RPMI7951 (cell line): ENCODE data around the gene MYOF. TPM values are rescaled to one million over a fixed set of nuclear protein-coding genes. Genes with fewer than 3 reads are reported as not detected.
A peak's percentile ranks its signal among the peaks of the same experiment; 100 is the strongest.
"Not testable (repeated sequence)": the region's sequence is repeated elsewhere in the genome, so short reads cannot be mapped to it uniquely, and the experiment has no call there.

Source experiments
- DNase-seq: peaks from one replicate; pipeline ENCODE4 v3.0.0-alpha.2; 2012; ENCODE audit warnings: low read depth
- total RNA-seq: library from RNA; depleted of rRNA; stranded (reverse); fragments of >200 nt; shearing (Covaris generic); gene quantifications from 2 replicates; pipeline ENCODE4 v1.2.3, GENCODE V29; 2014

The MYOF gene
- total RNA-seq, 1 experiment from 2014 or later, result 57.1 TPM

DNA sequence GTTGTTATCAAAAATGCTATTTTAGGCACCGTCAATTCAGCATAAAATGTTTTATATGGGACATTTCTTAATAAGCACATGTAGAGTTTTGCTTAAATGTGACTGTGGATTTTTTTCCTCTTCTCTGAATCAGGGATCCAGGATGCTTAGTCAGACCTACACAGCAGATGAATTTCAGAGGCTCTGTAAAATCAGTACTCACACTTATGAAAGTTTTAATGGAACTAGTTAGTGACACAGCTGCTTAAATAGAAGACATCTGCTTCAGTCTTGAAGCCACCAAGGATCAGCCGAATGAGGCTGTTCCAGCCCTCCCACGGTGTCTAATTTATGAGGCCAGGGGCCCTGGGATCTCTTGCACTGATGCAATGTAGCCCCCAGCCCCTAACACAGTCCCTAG lies 136.0 kb downstream of the MYOF start:
- DNase-seq, result no peak

DNA sequence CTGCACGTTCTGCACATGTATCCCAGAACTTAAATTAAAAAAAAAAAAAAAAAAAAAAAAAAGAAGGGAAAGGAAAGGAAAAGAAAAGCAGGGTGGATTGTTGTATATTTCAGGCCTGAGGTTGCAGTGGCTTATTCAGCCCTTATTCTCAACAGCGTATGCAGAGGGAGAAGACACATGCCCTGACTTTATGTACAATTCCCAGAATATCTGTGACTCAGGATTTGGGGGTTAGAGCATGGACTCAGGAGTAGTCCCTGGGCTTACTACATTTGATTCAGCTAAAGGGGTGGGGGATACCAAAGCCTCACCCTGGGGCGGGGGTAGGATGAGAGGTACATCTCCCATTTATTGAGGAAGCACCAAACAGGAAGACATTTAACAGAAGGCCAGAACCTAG lies 137.4 kb downstream of the MYOF start:
- no peak for DNase-seq

DNA sequence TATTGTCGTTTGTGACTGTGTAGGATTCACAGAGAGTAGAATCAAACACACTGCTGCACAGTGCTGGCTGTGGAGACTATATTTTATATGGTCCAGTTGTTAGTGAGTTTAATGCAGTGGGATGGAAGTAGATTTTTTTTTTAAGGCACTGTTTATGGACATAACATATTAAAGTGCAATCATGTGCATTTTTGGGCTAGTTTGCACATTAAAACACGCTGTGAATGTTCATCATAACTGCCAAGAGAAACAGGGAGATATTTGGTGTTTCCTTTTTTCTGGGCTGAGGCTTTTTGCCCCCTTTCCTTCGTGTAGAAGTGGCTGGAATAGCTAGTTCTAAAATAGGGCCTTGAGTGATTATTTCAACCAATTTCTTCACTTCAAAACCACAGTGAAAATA lies 139.2 kb downstream of the MYOF start:
- no peak for DNase-seq

DNA sequence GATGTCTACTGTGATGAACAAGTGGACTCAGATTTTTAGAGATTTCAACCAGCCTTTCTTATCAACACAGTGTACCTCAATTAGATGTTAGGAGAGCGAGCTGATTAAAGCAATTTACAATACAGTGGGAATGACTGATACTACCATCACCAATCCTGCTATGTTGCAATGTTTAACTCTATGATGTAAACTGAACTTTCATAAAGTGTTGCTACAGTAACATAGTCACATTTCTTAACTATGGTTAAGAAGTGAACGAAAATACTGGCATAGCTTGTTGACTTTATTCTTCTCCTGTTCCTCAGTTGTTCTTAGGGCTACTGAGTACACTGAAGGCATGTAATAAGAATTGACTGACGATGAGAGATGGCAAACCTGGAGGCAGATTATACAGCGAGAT lies 139.8 kb downstream of the MYOF start:
- no peak for DNase-seq

DNA sequence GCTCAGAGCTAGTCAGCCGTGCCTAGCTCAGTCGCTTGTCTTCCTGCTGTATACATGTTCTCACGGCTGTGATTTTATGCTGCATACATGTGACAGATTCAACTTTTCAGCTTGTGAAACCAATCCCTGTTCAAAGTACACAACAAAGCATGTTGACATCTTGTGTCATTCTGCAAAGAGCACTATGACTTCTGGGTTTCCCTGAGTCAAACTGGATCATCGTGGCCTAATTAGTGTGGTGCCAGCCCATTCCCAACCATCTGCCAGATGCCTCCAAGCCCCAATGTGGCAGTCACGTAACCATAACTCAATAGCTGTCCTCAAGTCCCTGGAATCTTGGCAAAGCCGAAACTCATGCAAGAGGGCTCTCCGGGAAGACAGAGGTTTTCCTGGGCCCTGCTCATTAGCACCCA lies 144.8 kb downstream of the MYOF start:
- no peak for DNase-seq

GRCh38 chr10:93336678-93337077 lies 145.5 kb downstream of the MYOF start:
- no peak for DNase-seq

DNA sequence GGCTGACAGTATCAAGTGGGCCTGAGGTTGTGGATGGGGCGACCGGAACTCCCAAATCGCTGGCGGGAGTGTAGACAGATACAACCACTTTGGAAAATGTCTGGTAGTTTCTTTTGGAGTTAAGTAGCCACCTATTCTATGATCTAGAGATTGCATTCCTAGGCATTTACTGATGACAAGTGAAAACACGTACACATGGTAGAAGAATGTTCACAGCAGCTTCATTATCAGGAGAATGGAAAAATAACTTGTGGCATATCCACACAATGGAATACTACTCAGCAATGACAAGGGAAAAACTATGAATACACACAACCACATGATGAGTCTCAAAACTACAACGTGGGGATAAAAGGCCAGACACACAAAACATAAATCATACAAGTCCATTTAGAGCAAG lies 146.0 kb downstream of the MYOF start:
- no peak for DNase-seq

- DNase-seq, result peak; percentile 91
These were observed 147.2 kb downstream of the MYOF start for GRCh38 chr10:93334901-93335327.

DNA sequence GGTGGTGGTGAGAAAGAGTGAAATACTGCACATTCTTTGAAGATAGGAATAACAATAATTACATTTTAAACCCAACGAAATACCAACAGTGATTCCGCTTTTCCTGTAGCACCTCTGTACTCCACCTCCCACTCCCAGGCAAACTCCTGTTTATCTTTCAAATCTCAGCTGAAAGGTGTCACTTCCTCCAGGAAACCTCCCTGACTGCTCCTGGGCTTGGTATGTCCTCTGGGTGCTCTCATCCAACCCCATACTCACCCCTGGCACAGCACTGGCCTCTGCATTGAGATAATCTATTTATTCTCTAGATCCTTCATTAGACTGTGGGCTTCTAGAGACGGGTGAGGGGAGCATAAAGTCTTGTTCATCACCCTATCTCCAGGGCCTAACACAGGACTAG lies 148.0 kb downstream of the MYOF start:
- DNase-seq, result no peak

DNA sequence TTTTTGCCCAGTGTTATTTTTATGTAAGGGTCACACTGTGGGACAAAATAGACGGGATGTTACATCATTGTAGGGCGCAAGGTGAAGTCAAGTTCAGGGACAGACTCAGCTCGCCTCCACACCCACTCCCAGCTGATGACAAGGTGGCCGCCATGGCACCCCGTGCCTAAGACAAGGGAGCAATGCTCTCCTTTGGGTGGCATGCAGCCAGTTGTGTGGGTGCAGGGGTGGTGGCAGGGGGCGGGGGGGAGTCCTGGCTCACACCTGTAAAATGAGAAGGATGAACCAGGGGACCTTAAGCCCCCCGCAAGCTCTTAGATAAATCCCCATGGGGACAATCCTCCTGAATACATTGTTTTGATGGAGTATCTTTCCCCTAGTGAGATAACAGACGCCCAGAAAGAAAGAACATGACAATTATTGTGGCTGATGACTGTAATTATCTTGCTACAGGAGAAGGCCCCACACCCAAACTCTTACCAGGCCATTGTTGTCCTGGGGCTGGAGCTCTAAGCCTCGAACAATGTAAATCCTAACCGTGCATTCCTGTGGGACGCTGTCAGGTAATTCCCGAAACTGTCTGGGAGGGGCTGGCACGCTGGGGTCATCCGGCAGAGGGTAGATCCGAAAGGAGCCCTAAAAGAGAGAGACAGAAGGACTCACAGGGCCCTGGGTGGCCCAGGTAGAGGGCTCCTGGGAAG lies 148.7 kb downstream of the MYOF start:
- DNase-seq, result no peak

DNA sequence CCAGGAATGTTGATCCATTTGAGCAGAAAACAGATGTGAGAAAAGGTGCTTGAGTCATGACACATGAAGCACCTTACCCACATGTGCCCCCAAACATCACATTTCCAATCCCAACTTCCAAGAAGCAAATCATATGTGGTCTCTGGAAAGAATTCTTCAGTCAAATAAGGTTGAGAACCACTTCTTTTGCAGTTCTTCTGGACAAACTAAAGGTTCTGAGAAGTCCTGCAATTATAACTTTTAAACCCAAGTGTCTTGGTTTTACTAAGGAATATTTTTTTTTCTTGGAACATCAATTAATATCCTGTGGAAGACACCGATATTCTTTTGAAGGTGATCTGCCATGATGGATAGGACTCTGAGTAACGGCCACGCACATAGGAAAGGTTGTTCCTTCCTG lies 151.3 kb downstream of the MYOF start:
- no peak for DNase-seq

DNA sequence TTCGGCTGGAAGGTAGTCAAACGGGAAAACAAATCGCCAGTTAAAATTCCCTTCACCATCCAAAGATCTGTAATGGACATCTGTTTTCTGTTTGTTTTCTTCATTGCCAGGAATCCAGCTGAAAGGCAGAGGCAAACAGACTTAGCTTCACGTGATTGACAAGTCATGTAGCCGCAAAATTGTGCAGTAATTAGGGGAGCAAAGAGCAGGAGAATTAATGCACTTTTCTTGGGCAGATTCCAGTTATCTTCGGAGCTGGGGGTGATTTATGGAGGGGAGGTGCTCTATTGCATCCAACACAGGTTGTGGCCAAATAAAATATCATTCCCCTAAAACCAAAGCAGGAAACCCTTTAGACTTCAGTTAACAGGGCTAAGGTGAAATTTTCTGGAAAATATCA lies 162.2 kb downstream of the MYOF start:
- no peak for DNase-seq

DNA sequence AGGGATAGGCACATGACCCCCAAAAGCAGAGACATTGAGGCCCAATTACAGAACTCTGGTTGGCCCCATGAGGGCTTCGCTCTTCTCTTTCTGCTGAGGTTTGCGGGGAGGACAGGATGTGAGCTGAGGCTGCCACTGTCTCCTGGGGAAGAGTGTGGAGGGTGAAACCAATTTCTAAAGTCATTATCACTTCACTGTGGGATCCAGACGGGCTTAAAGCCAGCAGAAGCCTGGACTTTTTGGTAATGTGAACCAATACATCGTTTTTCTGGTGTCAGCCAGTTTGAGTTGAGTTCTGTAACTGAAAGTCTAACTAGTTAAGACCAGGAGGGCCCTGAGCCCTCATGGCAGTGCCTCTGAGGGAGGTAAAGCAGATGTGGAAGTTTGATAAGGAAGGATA lies 163.0 kb downstream of the MYOF start:
- no peak for DNase-seq

DNA sequence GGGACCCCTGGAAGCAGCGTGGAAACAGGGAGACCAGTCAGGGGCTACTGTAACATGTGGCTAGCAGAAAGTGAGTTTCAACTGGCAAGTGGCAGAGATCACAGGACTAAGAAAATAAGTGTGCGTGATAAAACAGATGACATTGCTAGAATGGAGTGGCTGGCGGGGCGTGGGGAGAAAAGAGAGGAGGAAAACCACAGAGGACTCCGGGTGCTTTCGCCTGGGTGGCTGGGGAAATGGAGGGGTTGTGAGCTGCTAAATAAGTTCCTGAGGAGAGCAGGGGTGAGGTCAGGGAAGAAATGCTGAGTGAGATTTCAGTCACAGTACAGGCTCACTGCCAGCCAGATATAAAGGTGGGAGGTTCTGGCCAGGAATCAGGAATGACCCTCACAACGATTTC lies 166.9 kb downstream of the MYOF start:
- no peak for DNase-seq

- DNase-seq, result not testable (repeated sequence)
These were observed 167.5 kb downstream of the MYOF start for GRCh38 chr10:93314656-93315055.

DNA sequence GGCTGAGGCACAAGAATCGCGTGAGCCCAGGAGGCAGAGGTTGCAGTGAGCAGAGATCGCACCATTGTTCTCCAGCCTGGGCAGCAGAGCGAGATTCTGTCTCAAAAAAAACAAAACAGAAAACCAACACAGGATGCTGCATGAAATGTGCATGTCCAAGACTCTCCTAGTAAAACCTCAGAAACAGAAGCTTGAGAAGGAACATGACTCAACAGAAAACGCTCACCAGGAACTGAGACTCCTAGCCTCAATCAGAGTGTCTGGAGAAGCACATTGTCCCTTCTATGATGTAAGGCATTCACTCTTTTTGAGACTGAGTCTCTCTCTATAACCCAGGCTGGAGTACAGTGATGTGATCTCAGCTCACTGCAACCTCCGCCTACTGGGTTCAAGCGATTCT lies 168.3 kb downstream of the MYOF start:
- no peak for DNase-seq

- peak; percentile 5 for DNase-seq
These were observed 173.1 kb downstream of the MYOF start for GRCh38 chr10:93309062-93309461.

- no peak for DNase-seq
These were observed 177.0 kb downstream of the MYOF start for GRCh38 chr10:93305122-93305521.

- DNase-seq, result no peak
These were observed 181.2 kb downstream of the MYOF start for GRCh38 chr10:93300981-93301380.

DNA sequence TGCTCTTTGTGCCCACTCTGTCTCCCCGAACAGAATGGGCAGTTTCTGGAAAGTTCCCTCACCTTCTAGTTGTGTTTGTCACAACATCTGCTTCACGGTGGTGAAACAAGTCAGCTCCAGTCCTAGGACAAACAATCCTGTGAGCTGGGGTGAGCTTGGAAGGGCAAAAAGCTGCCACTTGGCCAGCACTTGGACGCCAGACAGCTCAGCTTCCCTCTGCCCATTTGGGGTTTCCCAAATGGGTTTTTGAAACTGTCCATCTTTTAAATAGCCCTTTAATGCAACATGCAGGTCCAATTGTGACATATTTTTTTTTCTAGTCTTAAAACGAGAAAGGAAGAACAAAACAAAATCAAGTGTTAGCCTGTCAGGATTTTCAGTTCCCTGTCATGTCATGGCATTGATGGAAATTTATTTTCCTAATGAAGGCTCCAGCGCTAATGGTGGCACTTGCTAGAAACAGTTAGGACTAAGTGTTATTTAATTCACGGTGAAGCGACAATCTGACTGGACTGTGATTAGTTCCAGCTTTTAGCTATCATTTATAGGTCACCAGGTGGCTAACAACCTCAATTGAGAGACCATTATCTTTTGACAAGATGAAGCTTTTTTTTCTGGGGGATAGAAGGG lies 181.7 kb downstream of the MYOF start:
- no peak for DNase-seq

GRCh38 chr10:93299606-93300287 lies 182.4 kb downstream of the MYOF start:
- DNase-seq, result no peak

GRCh38 chr10:93299195-93299594 lies 182.9 kb downstream of the MYOF start:
- DNase-seq, result no peak

DNA sequence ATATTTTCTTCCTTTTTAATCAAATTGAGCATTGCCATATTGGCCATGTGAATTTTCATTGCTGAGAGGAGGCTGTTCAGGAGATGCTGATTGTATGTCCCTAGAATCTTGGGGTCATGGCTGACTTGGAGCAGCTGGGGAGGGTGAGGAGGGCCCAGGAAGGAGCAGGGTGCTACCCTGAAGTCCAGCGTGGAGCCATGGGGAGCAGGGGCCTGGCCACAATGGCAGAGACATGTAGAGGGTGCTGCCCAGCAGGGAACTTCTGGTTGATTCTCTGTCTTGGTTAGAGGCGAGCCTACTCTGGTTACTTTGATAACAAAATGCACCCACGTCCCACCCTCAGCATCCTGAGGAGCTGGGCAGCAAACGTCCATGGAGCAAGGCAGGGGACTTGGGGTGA lies 186.0 kb downstream of the MYOF start:
- DNase-seq, result no peak
